ENCODE data around the gene PIEZO2. TPM values are rescaled to one million over a fixed set of nuclear protein-coding genes. Genes with fewer than 3 reads are reported as not detected.

The PIEZO2 gene
- total and polyA plus RNA-seq, 2 donors (not counting 1 experiment from before 2014, with no cell fraction given): not detected

DNA sequence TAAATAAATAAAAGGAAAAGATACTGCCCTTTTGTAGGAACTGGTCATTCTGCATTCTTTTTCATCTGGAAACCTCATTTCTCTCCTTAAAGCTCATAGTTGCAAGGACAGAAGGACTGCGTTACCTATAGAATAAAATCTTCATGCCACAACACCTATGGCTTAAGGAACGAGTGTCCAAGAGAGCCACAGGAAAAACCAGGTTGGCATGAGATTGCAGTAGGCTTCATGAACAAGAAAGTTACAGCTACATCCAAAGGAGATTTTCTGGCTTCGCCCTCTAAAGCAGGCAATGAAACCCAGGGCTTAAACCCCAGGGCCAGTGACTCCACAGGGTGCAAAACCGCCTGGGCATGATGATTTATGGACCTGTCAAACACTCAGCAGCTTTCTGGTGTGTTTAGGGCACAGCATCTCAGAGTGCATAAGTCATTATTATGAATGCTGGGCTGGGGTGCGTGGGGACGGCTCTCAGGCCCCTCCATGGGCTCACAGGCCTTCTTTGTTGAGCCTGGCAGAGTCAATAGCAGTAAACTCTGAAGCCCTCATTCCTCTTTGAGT is 30.7 kb upstream of the PIEZO2 start:
- ChIA-PET CTCF (no interaction called here), POLR2A (no interaction called here)
- Mint-ChIP-seq H3K27ac (no peak overlapping the region), H3K27me3 (no peaks in the 10 kb centered on the region), H3K4me3 (no peak overlapping the region), H3K9me3 (ENCODE audit: insufficient read depth) (no peaks in the 10 kb centered on the region), H3K4me1 (no peaks in the 10 kb centered on the region)
- Histone ChIP-seq H3K4me1 (ENCODE audit: control insufficient read depth in 2 of 2, insufficient read depth in 2 of 2, low read length in 2 of 2) (no peaks in the 10 kb centered on the region), H3K36me3 (replicated peaks in 1 of 2; ENCODE audit: control extremely low read depth in 1 of 2, control insufficient read depth in 1 of 2, extremely low read depth in 1 of 2, insufficient read depth in 2 of 2, low read length in 1 of 2) (no peaks in the 10 kb centered on the region), H3K27ac (ENCODE audit: low read length in 2 of 2) (no peak overlapping the region), H2AFZ (ENCODE audit: insufficient read depth, low read depth, low read length, poor library complexity, severe bottlenecking) (no peak overlapping the region), H3K4me3 (ENCODE audit: control extremely low read depth in 1 of 5, extremely low read depth in 1 of 5, insufficient read depth in 1 of 5, low read depth in 2 of 5, low read length in 4 of 5) (no peak overlapping the region), H3K79me2 (ENCODE audit: control insufficient read depth, insufficient read depth, low read length) (no peaks in the 10 kb centered on the region), H3K9me3 (ENCODE audit: control extremely low read depth in 1 of 3, control insufficient read depth in 2 of 3, insufficient read depth in 1 of 3, low read length in 2 of 3) (no peaks in the 10 kb centered on the region), H4K20me1 (ENCODE audit: control insufficient read depth, insufficient read depth, low read length, poor library complexity, severe bottlenecking) (no peaks in the 10 kb centered on the region), H3K9ac (ENCODE audit: low read length) (no peak overlapping the region), H3K27me3 (replicated peaks in 1 of 4; ENCODE audit: control extremely low read depth in 1 of 4, control insufficient read depth in 3 of 4, insufficient read depth in 4 of 4, low read length in 3 of 4) (no peaks in the 10 kb centered on the region), H3K4me2 (replicated peaks; ENCODE audit: low read depth, low read length, poor library complexity, severe bottlenecking) (no peak overlapping the region)
- TF ChIP-seq, protein P1, sequence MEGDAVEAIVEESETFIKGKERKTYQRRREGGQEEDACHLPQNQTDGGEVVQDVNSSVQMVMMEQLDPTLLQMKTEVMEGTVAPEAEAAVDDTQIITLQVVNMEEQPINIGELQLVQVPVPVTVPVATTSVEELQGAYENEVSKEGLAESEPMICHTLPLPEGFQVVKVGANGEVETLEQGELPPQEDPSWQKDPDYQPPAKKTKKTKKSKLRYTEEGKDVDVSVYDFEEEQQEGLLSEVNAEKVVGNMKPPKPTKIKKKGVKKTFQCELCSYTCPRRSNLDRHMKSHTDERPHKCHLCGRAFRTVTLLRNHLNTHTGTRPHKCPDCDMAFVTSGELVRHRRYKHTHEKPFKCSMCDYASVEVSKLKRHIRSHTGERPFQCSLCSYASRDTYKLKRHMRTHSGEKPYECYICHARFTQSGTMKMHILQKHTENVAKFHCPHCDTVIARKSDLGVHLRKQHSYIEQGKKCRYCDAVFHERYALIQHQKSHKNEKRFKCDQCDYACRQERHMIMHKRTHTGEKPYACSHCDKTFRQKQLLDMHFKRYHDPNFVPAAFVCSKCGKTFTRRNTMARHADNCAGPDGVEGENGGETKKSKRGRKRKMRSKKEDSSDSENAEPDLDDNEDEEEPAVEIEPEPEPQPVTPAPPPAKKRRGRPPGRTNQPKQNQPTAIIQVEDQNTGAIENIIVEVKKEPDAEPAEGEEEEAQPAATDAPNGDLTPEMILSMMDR (IDR thresholded peaks at IDR 0.05): no peak
- TF ChIP-seq EZH2 (IDR thresholded peaks at IDR 0.05; ENCODE audit: borderline replicate concordance, insufficient read depth, low read depth, low read length, poor library complexity, severe bottlenecking): no peak
- WGBS (ENCODE audit: insufficient coverage): 75% methylated on average over 4 of the region's 6 CpGs
- intact Hi-C loops (cut with micrococcal nuclease): no loop called here
- no peak for DNase-seq
- no peak for ATAC-seq (ENCODE audit: low read depth)

DNA sequence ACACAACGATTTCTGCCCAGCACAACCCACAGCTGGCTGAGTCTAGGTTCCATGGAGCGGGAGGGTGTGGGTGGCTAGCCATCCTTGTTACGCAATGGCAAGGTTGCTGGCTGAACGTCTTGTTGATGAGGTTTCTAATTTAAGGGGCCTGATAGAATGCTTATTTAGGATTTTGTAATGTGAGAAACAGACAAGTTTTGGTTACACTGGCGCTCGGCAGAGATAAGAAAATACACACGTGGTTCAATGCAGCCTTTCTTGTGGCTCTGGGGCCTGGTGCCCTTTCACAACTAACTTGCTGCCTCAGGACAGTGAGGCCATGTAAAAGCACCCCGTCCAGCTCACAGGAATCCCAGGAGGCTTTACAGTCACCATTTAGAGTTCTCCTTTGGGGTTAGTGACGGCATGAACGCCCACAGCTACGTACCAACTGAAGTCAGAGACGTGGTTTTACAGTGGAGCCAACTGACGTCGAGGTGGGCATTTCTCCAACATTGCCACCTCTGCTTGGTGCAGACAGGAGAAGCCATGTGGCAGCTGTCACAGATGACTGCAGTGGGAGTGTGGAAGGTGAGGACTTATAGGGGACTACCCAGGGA is 29.7 kb upstream of the PIEZO2 start:
- no peak overlapping the region for H3K27ac ChIP-seq (ENCODE audit: low read length in 2 of 2)
- H3K27me3 Mint-ChIP-seq: no peaks in the 10 kb centered on the region
- no peak for ATAC-seq (ENCODE audit: low read depth)
- H4K20me1 ChIP-seq (ENCODE audit: control insufficient read depth, insufficient read depth, low read length, poor library complexity, severe bottlenecking): no peaks in the 10 kb centered on the region
- no peak for DNase-seq
- TF ChIP-seq, protein P1 (IDR thresholded peaks at IDR 0.05): no peak
- no peak for TF ChIP-seq EZH2 (IDR thresholded peaks at IDR 0.05; ENCODE audit: borderline replicate concordance, insufficient read depth, low read depth, low read length, poor library complexity, severe bottlenecking)
- H2AFZ ChIP-seq (ENCODE audit: insufficient read depth, low read depth, low read length, poor library complexity, severe bottlenecking): no peak overlapping the region
- ChIA-PET POLR2A (no interaction called here), CTCF (no interaction called here)
- H3K27me3 ChIP-seq (replicated peaks in 1 of 4; ENCODE audit: control extremely low read depth in 1 of 4, control insufficient read depth in 3 of 4, insufficient read depth in 4 of 4, low read length in 3 of 4): no peaks in the 10 kb centered on the region
- no peak overlapping the region for H3K4me2 ChIP-seq (replicated peaks; ENCODE audit: low read depth, low read length, poor library complexity, severe bottlenecking)
- no peaks in the 10 kb centered on the region for H3K36me3 ChIP-seq (replicated peaks in 1 of 2; ENCODE audit: control extremely low read depth in 1 of 2, control insufficient read depth in 1 of 2, extremely low read depth in 1 of 2, insufficient read depth in 2 of 2, low read length in 1 of 2)
- 64% methylated on average over 14 of the region's 14 CpGs for WGBS (ENCODE audit: insufficient coverage)
- no peak overlapping the region for H3K4me3 ChIP-seq (ENCODE audit: control extremely low read depth in 1 of 5, extremely low read depth in 1 of 5, insufficient read depth in 1 of 5, low read depth in 2 of 5, low read length in 4 of 5)
- H3K4me3 Mint-ChIP-seq: no peak overlapping the region
- H3K79me2 ChIP-seq (ENCODE audit: control insufficient read depth, insufficient read depth, low read length): no peaks in the 10 kb centered on the region
- no peak overlapping the region for H3K27ac Mint-ChIP-seq
- H3K4me1 Mint-ChIP-seq: no peaks in the 10 kb centered on the region
- H3K9me3 ChIP-seq (ENCODE audit: control extremely low read depth in 1 of 3, control insufficient read depth in 2 of 3, insufficient read depth in 1 of 3, low read length in 2 of 3): no peaks in the 10 kb centered on the region
- H3K9ac ChIP-seq (ENCODE audit: low read length): no peak overlapping the region
- no peaks in the 10 kb centered on the region for H3K4me1 ChIP-seq (ENCODE audit: control insufficient read depth in 2 of 2, insufficient read depth in 2 of 2, low read length in 2 of 2)
- no peaks in the 10 kb centered on the region for H3K9me3 Mint-ChIP-seq (ENCODE audit: insufficient read depth)
- intact Hi-C loops (cut with micrococcal nuclease): no loop called here

All from B cell (primary cell).